HG02870 (cell line): Measurements from ENCODE around the gene DGLUCY.
"Not testable (repeated sequence)": the region's sequence is repeated elsewhere in the genome, so short reads cannot be mapped to it uniquely, and the experiment has no call there.

Source experiments
- ATAC-seq: cut with Tn5 transposase; IDR thresholded peaks from one replicate; pipeline ENCODE4 v1.9.1; 2021; ENCODE audit warnings: mild to moderate bottlenecking, moderate library complexity; ENCODE audit not compliant: unreplicated experiment

Gene DGLUCY

GRCh38 chr14:91255026-91255695 lies 141.3 kb downstream of the DGLUCY start:
- ATAC-seq, result no peak

- ATAC-seq, result no peak
These were observed 142.8 kb downstream of the DGLUCY start for GRCh38 chr14:91256661-91257060.

GRCh38 chr14:91257328-91258010 lies 143.6 kb downstream of the DGLUCY start:
- ATAC-seq, result no peak

GRCh38 chr14:91258011-91258618 lies 144.2 kb downstream of the DGLUCY start:
- no peak for ATAC-seq

GRCh38 chr14:91258876-91259275 lies 145.0 kb downstream of the DGLUCY start:
- no peak for ATAC-seq

GRCh38 chr14:91261115-91261514 lies 147.2 kb downstream of the DGLUCY start:
- no peak for ATAC-seq

GRCh38 chr14:91261986-91262549 lies 148.2 kb downstream of the DGLUCY start:
- no peak for ATAC-seq

GRCh38 chr14:91263329-91263728 lies 149.5 kb downstream of the DGLUCY start:
- no peak for ATAC-seq

GRCh38 chr14:91264151-91265150 lies 150.6 kb downstream of the DGLUCY start:
- ATAC-seq, result no peak

GRCh38 chr14:91265404-91265803 lies 151.5 kb downstream of the DGLUCY start:
- ATAC-seq, result no peak

GRCh38 chr14:91266276-91266675 lies 152.4 kb downstream of the DGLUCY start:
- not testable (repeated sequence) for ATAC-seq

GRCh38 chr14:91267965-91268437 lies 154.1 kb downstream of the DGLUCY start:
- no peak for ATAC-seq

- ATAC-seq, result no peak
These were observed 155.5 kb downstream of the DGLUCY start for GRCh38 chr14:91269076-91269991.

- no peak for ATAC-seq
These were observed 156.3 kb downstream of the DGLUCY start for GRCh38 chr14:91270188-91270587.

- no peak for ATAC-seq
These were observed 156.7 kb downstream of the DGLUCY start for GRCh38 chr14:91270619-91271018.

GRCh38 chr14:91271639-91272038 lies 157.8 kb downstream of the DGLUCY start:
- ATAC-seq, result no peak

- ATAC-seq, result no peak
These were observed 158.7 kb downstream of the DGLUCY start for GRCh38 chr14:91272341-91273272.

- no peak for ATAC-seq
These were observed 159.5 kb downstream of the DGLUCY start for GRCh38 chr14:91273273-91273884.
